ENCODE results near the gene TRIM71. TPM values are rescaled to one million over a fixed set of nuclear protein-coding genes. Genes with fewer than 3 reads are reported as not detected.
A peak's percentile ranks its signal among the peaks of the same experiment; 100 is the strongest.

Gene TRIM71
- total and polyA plus RNA-seq, 2 of the 13 experiments (the other 11 are each of a cell fraction or from before 2014, with no cell fraction given) = 21.7 to 76.9 TPM

DNA sequence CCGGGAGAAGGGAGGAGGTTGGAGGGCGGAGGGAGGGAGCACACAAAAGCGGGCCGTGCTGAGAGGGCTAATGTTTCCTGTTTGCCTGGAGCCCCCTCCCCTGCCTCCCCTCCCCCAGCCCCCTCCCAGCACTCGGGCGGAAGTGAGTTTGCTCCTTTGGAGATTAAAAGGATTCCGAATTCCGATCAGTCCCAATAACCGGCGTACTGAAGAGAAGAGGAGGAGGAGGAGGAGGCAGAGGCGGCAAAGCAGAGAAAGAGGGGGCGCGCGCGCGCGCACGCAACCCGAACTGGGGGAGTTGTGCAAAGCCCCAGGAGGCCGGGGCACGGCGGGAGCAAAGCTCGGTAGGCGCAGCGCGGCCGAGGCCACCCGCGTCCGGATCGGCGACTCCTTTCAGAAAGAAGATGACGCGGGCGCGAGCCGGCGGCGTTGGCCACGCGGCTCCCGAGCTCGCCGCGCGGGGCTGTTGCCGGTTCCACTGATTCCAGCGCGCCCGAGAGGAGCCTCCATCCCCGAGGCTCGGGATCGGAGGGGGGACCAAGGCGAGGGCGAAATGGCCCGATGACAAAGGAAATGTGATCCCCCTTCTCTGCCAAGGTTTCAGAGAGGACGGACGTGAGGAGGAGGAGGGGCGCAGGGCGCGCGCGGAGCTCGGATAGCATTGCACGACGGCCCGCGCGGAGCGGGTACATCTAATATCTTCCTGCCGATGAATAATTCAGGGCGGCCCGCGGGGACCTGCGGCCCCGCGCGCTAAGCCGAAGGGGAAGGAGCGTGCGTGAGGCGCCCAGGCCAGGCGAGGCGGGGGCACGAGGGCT lies 1.1 kb upstream of the TRIM71 start (continued):
- TF ChIP-seq ZNF17 (CRISPR knock-in tag; IDR thresholded peaks at IDR 0.05) (no peak), CBX5 (CRISPR knock-in tag; IDR thresholded peaks at IDR 0.05; ENCODE audit: borderline replicate concordance) (peak; percentile 53; the same call in 1 of the 2 replicates), SRSF1 (optimal IDR thresholded peaks at IDR 0.05; ENCODE audit: low read depth, low read length) (no peak), AFF4 (CRISPR knock-in tag; IDR thresholded peaks at IDR 0.05) (peak; percentile 94), ZNF564 (CRISPR knock-in tag; IDR thresholded peaks at IDR 0.05) (peak; percentile 75; the same call in 1 of the 2 replicates), HNF4A (CRISPR knock-in tag; IDR thresholded peaks at IDR 0.05) (no peak), MAFF (IDR thresholded peaks at IDR 0.05; ENCODE audit: low read depth, low read length) (no peak), GABPA (IDR thresholded peaks at IDR 0.05; ENCODE audit: low read depth, low read length) (no peak), GABPA (CRISPR knock-in tag; IDR thresholded peaks at IDR 0.05; ENCODE audit: low read depth) (peak; percentile 74), HNRNPK (IDR thresholded peaks at IDR 0.05; ENCODE audit: low read depth, low read length, poor library complexity, severe bottlenecking) (peak; percentile 8)
- TF ChIP-seq, protein P1, sequence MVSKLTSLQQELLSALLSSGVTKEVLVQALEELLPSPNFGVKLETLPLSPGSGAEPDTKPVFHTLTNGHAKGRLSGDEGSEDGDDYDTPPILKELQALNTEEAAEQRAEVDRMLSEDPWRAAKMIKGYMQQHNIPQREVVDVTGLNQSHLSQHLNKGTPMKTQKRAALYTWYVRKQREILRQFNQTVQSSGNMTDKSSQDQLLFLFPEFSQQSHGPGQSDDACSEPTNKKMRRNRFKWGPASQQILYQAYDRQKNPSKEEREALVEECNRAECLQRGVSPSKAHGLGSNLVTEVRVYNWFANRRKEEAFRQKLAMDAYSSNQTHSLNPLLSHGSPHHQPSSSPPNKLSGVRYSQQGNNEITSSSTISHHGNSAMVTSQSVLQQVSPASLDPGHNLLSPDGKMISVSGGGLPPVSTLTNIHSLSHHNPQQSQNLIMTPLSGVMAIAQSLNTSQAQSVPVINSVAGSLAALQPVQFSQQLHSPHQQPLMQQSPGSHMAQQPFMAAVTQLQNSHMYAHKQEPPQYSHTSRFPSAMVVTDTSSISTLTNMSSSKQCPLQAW (CRISPR knock-in tag; IDR thresholded peaks at IDR 0.05) = 0 out of 2 replicates have a peak, but pooled peaks have one; percentile 32
- TF ChIP-seq, protein P2, sequence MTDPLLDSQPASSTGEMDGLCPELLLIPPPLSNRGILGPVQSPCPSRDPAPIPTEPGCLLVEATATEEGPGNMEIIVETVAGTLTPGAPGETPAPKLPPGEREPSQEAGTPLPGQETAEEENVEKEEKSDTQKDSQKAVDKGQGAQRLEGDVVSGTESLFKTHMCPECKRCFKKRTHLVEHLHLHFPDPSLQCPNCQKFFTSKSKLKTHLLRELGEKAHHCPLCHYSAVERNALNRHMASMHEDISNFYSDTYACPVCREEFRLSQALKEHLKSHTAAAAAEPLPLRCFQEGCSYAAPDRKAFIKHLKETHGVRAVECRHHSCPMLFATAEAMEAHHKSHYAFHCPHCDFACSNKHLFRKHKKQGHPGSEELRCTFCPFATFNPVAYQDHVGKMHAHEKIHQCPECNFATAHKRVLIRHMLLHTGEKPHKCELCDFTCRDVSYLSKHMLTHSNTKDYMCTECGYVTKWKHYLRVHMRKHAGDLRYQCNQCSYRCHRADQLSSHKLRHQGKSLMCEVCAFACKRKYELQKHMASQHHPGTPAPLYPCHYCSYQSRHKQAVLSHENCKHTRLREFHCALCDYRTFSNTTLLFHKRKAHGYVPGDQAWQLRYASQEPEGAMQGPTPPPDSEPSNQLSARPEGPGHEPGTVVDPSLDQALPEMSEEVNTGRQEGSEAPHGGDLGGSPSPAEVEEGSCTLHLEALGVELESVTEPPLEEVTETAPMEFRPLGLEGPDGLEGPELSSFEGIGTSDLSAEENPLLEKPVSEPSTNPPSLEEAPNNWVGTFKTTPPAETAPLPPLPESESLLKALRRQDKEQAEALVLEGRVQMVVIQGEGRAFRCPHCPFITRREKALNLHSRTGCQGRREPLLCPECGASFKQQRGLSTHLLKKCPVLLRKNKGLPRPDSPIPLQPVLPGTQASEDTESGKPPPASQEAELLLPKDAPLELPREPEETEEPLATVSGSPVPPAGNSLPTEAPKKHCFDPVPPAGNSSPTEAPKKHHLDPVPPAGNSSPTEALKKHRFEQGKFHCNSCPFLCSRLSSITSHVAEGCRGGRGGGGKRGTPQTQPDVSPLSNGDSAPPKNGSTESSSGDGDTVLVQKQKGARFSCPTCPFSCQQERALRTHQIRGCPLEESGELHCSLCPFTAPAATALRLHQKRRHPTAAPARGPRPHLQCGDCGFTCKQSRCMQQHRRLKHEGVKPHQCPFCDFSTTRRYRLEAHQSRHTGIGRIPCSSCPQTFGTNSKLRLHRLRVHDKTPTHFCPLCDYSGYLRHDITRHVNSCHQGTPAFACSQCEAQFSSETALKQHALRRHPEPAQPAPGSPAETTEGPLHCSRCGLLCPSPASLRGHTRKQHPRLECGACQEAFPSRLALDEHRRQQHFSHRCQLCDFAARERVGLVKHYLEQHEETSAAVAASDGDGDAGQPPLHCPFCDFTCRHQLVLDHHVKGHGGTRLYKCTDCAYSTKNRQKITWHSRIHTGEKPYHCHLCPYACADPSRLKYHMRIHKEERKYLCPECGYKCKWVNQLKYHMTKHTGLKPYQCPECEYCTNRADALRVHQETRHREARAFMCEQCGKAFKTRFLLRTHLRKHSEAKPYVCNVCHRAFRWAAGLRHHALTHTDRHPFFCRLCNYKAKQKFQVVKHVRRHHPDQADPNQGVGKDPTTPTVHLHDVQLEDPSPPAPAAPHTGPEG (CRISPR knock-in tag; IDR thresholded peaks at IDR 0.05) = 0 out of 2 replicates have a peak, but pooled peaks have one; percentile 38
- TF ChIP-seq, protein P3, sequence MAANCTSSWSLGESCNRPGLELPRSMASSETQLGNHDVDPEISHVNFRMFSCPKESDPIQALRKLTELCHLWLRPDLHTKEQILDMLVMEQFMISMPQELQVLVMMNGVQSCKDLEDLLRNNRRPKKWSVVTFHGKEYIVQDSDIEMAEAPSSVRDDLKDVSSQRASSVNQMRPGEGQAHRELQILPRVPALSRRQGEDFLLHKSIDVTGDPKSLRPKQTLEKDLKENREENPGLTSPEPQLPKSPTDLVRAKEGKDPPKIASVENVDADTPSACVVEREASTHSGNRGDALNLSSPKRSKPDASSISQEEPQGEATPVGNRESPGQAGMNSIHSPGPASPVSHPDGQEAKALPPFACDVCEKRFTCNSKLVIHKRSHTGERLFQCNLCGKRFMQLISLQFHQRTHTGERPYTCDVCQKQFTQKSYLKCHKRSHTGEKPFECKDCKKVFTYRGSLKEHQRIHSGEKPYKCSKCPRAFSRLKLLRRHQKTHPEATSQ (CRISPR knock-in tag; IDR thresholded peaks at IDR 0.05; ENCODE audit: borderline replicate concordance) = no peak

Measured in HepG2 (cell line).